HepG2 (cell line): ENCODE results near the gene SLC29A1. TPM values are rescaled to one million over a fixed set of nuclear protein-coding genes. Genes with fewer than 3 reads are reported as not detected.

Experiments
- ATAC-seq: fragments of 200-7000 bp; cut with Tn5 transposase; 3 replicates; pipeline ENCODE4 v1.9.1; 2020; ENCODE audit warnings: mild to moderate bottlenecking, moderate library complexity
- BruUV-seq: library from RNA; stranded (reverse); fragments of 400-500 nt; replicated peaks from 2 replicates; lab custom pipeline; 2021; lab: Mats Ljungman, UMichigan
- CTCF ChIA-PET: fragments of 300-600 bp; formaldehyde crosslinking; extraction: SDS; loops from one replicate; lab custom pipeline; 2021; ENCODE audit warnings: low total read pairs, inconsistent platforms, low intra/inter-chr PET ratio; lab: Yijun Ruan, JAX
- POLR2A ChIA-PET: fragments of 350-600 bp; sonication (Branson Sonifier 250); formaldehyde crosslinking; loops from one replicate; lab custom pipeline; 2020; ENCODE audit warnings: antibody characterized with exemption, inconsistent platforms; lab: Yijun Ruan, JAX
- DNase-seq: peaks from one replicate; pipeline ENCODE4 v3.0.0-alpha.2; 2015; ENCODE audit warnings: low spot score
- FAIRE-seq: peaks from 3 replicates; lab custom pipeline; 2011; peaks lifted over from hg19 to GRCh38; lab: Jason Lieb, UNC
- H2AFZ ChIP-seq: one replicate; pipeline ENCODE4 v1.6.1; 2011; ENCODE audit warnings: low read length, inconsistent platforms
- H3K27ac ChIP-seq: fragments of 300-600 bp; 3 replicates; pipeline ENCODE4 v1.8.0; 2011; ENCODE audit warnings: mixed run types, mild to moderate bottlenecking, mixed read lengths, low read length, inconsistent platforms; ENCODE audit not compliant: insufficient read depth; ENCODE audit errors: extremely low read length
- H3K27me3 ChIP-seq, 2 experiments: fragments of 200-600 bp in 1 of 2; 2 replicates in 1 of 2; 3 replicates in 1 of 2; pipeline versions ENCODE4 v1.6.0 to v1.8.0; 2011; ENCODE audit warnings: low read length in 2 of 2, mild to moderate bottlenecking in 2 of 2, moderate library complexity in 2 of 2, inconsistent platforms in 1 of 2; ENCODE audit not compliant: insufficient read depth in 2 of 2, control insufficient read depth in 1 of 2
- H3K36me3 ChIP-seq, 2 experiments: fragments of 200-600 bp in 1 of 2; replicated peaks in 1 of 2; 2 replicates in 1 of 2; 3 replicates in 1 of 2; pipeline versions ENCODE4 v1.5.1 to v1.8.0; 2011; ENCODE audit warnings: low read length in 2 of 2, inconsistent platforms in 1 of 2; ENCODE audit not compliant: insufficient read depth in 2 of 2, control insufficient read depth in 1 of 2
- H3K4me1 ChIP-seq: 2 replicates; pipeline ENCODE4 v1.5.1; 2012; ENCODE audit warnings: low read length, inconsistent platforms; ENCODE audit not compliant: insufficient read depth
- H3K4me2 ChIP-seq: 2 replicates; pipeline ENCODE4 v1.6.0; 2011; ENCODE audit warnings: low read depth, low read length, inconsistent platforms
- H3K4me3 ChIP-seq, 3 experiments: fragments of 200-600 bp in 1 of 3; sonication (generic), shearing (Covaris generic) in 1 of 3; replicated peaks in 1 of 3; 2 replicates each; pipeline ENCODE4 v1.5.1; 2011 to 2016; ENCODE audit warnings: low read length in 3 of 3, inconsistent platforms in 2 of 3, low read depth in 2 of 3, mild to moderate bottlenecking in 2 of 3, control low read depth in 1 of 3, mixed read lengths in 1 of 3; ENCODE audit not compliant: insufficient read depth in 1 of 3
- H3K79me2 ChIP-seq: one replicate; pipeline ENCODE4 v1.6.1; 2011; ENCODE audit warnings: low read length, inconsistent platforms; ENCODE audit not compliant: insufficient read depth
- H3K9ac ChIP-seq: 2 replicates; pipeline ENCODE4 v1.6.0; 2011; ENCODE audit warnings: mild to moderate bottlenecking, low read depth, low read length, inconsistent platforms; ENCODE audit not compliant: insufficient read depth
- H3K9me3 ChIP-seq: 2 replicates; pipeline ENCODE4 v1.5.1; 2012; ENCODE audit warnings: mild to moderate bottlenecking, low read length
- H4K20me1 ChIP-seq: 2 replicates; pipeline ENCODE4 v1.6.0; 2011; ENCODE audit warnings: inconsistent platforms, mild to moderate bottlenecking, low read length, moderate library complexity; ENCODE audit not compliant: insufficient read depth
- CCDC6 ChIP-seq: sonication (generic); formaldehyde crosslinking; IDR thresholded peaks from 2 replicates; pipeline ENCODE4 v1.8.1; 2022; ENCODE audit warnings: mild to moderate bottlenecking, missing genetic modification reagents, moderate library complexity
- FOSL2 ChIP-seq: sonication (generic); formaldehyde crosslinking; IDR thresholded peaks from 2 replicates; pipeline ENCODE4 v1.4.0; 2020; ENCODE audit warnings: missing genetic modification reagents
- KLF16 ChIP-seq, 2 experiments: sonication (generic) in 1 of 2; formaldehyde crosslinking in 1 of 2; IDR thresholded peaks; 2 replicates each; pipeline versions ENCODE4 v1.6.1 to v1.8.0; 2016 to 2023; ENCODE audit warnings: missing genetic modification reagents in 2 of 2, missing compliant biosample characterization in 1 of 2
- MEIS1 ChIP-seq: sonication (generic); formaldehyde crosslinking; IDR thresholded peaks from 2 replicates; pipeline ENCODE4 v1.9.0; 2021; ENCODE audit warnings: mild to moderate bottlenecking, missing genetic modification reagents, moderate library complexity, borderline replicate concordance
- XBP1 ChIP-seq: sonication (generic); formaldehyde crosslinking; IDR thresholded peaks from 2 replicates; pipeline ENCODE4 v1.5.0; 2020; ENCODE audit warnings: missing genetic modification reagents
- ZMYM3 ChIP-seq: sonication (generic); formaldehyde crosslinking; IDR thresholded peaks from 2 replicates; pipeline ENCODE4 v1.5.1; 2020; ENCODE audit warnings: mild to moderate bottlenecking, missing genetic modification reagents
- ZNF121 ChIP-seq: sonication (generic); formaldehyde crosslinking; IDR thresholded peaks from 2 replicates; pipeline ENCODE4 v1.5.0; 2020; ENCODE audit warnings: mild to moderate bottlenecking, missing genetic modification reagents
- ZNF24 ChIP-seq: fragments of 450-650 bp; IDR thresholded peaks from 2 replicates; pipeline ENCODE4 v1.6.1; 2017; ENCODE audit warnings: antibody characterized with exemption, mild to moderate bottlenecking
- ZNF564 ChIP-seq: sonication (generic); formaldehyde crosslinking; IDR thresholded peaks from 2 replicates; pipeline ENCODE4 v1.8.1; 2023; ENCODE audit warnings: mild to moderate bottlenecking, missing genetic modification reagents
- ZNF747 ChIP-seq: sonication (generic); formaldehyde crosslinking; IDR thresholded peaks from 2 replicates; pipeline ENCODE4 v1.8.1; 2023; ENCODE audit warnings: missing genetic modification reagents, mild to moderate bottlenecking, borderline replicate concordance
- ZNF850 ChIP-seq: sonication (generic); formaldehyde crosslinking; conservative IDR thresholded peaks from 2 replicates; pipeline ENCODE4 v1.9.0; 2021; ENCODE audit warnings: mild to moderate bottlenecking, missing genetic modification reagents
- WGBS: methylation state at CpG from one replicate; pipeline ENCODE4 v1.1.6; 2017; ENCODE audit warnings: low lambda C conversion rate; 5-methylcytosine and 5-hydroxymethylcytosine counted together
- in situ Hi-C: cut with HindIII; loops from 2 replicates; pipeline ENCODE4 v1.10.0; 2017; ENCODE audit warnings: low pct_unique_long_range_greater_than_20kb; ENCODE audit not compliant: extremely low pct_ligation_motif_present
- intact Hi-C: fragments of 100-400 bp; cut with micrococcal nuclease; formaldehyde crosslinking; loops from one replicate; pipeline ENCODE4 v1.10.0; 2022; ENCODE audit not compliant: unreplicated experiment
- polyA plus RNA-seq, 8 experiments: library from polyadenylated mRNA; depleted of rRNA in 3 of 8; stranded (reverse) in 7 of 8; unstranded in 1 of 8; fragments of >200 nt; fragmentation: Illumina TruSeq in 4 of 8; extraction: Trizol in 4 of 8; gene quantifications; 2 replicates each; pipeline versions ENCODE4 v1.2.1 to v1.2.3, GENCODE V29; 2011 to 2016; ENCODE audit warnings: low read depth in 4 of 8, missing spikeins in 1 of 8, mixed read lengths in 1 of 8; ENCODE audit not compliant: insufficient read depth in 1 of 8
- total RNA-seq, 5 experiments: library from RNA; depleted of rRNA; stranded (reverse); fragments of >200 nt; fragmentation: Illumina TruSeq; extraction: Trizol; gene quantifications; 2 replicates each; pipeline ENCODE4 v1.2.3, GENCODE V29; 2016; ENCODE audit warnings: low read depth in 1 of 5
- TF ChIP-seq, protein P1 (sequence below): sonication (generic); formaldehyde crosslinking; IDR thresholded peaks from 2 replicates; pipeline ENCODE4 v1.5.1; 2020; ENCODE audit warnings: missing genetic modification reagents, mild to moderate bottlenecking, borderline replicate concordance
- TF ChIP-seq, protein P2 (sequence below): sonication (generic); formaldehyde crosslinking; IDR thresholded peaks from 2 replicates; pipeline ENCODE4 v1.4.0; 2020; ENCODE audit warnings: missing genetic modification reagents
- TF ChIP-seq, protein P3 (sequence below): sonication (generic); formaldehyde crosslinking; IDR thresholded peaks from 2 replicates; pipeline ENCODE4 v1.5.1; 2020; ENCODE audit warnings: mild to moderate bottlenecking, missing genetic modification reagents, borderline replicate concordance

The SLC29A1 gene
- total and polyA plus RNA-seq, 2 of the 13 experiments (the other 11 are each of a cell fraction or from before 2014, with no cell fraction given) = 43.2 to 106 TPM

DNA sequence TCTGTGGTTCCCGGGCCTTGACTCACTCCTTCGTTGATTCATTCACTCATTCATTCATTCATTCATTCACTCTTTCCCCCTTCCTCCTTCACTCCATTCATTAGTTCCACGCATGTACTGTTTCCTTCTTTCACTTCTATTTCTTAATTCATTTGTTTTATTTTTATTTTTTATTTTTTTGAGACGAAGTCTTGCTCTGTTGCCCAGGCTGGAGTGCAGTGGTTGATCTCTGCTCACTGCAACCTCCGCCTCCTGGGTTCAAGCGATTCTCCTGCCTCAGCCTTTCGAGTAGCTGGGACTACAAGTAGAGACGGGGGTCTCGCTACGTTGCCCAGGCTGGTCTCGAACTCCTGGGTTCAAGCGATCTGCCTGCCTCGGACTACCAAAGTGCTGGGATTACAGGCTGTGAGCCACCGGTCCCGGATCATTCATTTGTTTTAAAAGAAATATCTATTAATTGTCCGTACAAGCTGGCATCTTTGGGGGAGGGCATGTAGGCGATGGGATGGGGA, 42.4 kb downstream of the SLC29A1 start:
- H3K36me3 ChIP-seq = peaks cover 0 to 13% of the 10 kb centered on the region in 2 experiments; a peak in 3 of 5 replicates
- intact Hi-C loops = no loop called here
- no peak overlapping the region for H3K27ac ChIP-seq
- H3K4me3 ChIP-seq = peak overlapping the region in 1 of 3 experiments; percentile 95; a peak in 1 of 6 replicates
- no TSS peak for BruUV-seq
- ATAC-seq (no peak), DNase-seq (no peak), FAIRE-seq (no peak)
- H3K4me2 ChIP-seq = peak overlapping the region; percentile 56
- H3K4me1 ChIP-seq = peaks cover 41% of the 10 kb centered on the region
- H3K9ac ChIP-seq = no peak overlapping the region
- no peaks in the 10 kb centered on the region for H3K9me3 ChIP-seq
- H3K79me2 ChIP-seq = peaks cover 18% of the 10 kb centered on the region
- ChIA-PET CTCF (interaction anchor here (1.4 kb wide), 1 partner anchor 71 kb away, joined by 3 read pairs; no protein-coding TSS in a partner anchor), POLR2A (no interaction called here)
- no peak overlapping the region for H2AFZ ChIP-seq
- peak; percentile 2; the same call in 1 of the 2 replicates for TF ChIP-seq ZNF564
- TF ChIP-seq ZMYM3 (CRISPR knock-in tag) = no peak; the same call in 1 of the 2 replicates
- 0 out of 2 replicates have a peak, but pooled peaks have one; percentile 34 for TF ChIP-seq CCDC6 (CRISPR knock-in tag)
- peak; percentile 97 for TF ChIP-seq ZNF24
- no peak for TF ChIP-seq ZNF747 (CRISPR knock-in tag)
- TF ChIP-seq MEIS1 (CRISPR knock-in tag) = no peak
- TF ChIP-seq, protein P1, sequence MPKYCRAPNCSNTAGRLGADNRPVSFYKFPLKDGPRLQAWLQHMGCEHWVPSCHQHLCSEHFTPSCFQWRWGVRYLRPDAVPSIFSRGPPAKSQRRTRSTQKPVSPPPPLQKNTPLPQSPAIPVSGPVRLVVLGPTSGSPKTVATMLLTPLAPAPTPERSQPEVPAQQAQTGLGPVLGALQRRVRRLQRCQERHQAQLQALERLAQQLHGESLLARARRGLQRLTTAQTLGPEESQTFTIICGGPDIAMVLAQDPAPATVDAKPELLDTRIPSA (CRISPR knock-in tag) = no peak
- 0 out of 2 replicates have a peak, but pooled peaks have one; percentile 9 for TF ChIP-seq ZNF850 (CRISPR knock-in tag)
- TF ChIP-seq, protein P2, sequence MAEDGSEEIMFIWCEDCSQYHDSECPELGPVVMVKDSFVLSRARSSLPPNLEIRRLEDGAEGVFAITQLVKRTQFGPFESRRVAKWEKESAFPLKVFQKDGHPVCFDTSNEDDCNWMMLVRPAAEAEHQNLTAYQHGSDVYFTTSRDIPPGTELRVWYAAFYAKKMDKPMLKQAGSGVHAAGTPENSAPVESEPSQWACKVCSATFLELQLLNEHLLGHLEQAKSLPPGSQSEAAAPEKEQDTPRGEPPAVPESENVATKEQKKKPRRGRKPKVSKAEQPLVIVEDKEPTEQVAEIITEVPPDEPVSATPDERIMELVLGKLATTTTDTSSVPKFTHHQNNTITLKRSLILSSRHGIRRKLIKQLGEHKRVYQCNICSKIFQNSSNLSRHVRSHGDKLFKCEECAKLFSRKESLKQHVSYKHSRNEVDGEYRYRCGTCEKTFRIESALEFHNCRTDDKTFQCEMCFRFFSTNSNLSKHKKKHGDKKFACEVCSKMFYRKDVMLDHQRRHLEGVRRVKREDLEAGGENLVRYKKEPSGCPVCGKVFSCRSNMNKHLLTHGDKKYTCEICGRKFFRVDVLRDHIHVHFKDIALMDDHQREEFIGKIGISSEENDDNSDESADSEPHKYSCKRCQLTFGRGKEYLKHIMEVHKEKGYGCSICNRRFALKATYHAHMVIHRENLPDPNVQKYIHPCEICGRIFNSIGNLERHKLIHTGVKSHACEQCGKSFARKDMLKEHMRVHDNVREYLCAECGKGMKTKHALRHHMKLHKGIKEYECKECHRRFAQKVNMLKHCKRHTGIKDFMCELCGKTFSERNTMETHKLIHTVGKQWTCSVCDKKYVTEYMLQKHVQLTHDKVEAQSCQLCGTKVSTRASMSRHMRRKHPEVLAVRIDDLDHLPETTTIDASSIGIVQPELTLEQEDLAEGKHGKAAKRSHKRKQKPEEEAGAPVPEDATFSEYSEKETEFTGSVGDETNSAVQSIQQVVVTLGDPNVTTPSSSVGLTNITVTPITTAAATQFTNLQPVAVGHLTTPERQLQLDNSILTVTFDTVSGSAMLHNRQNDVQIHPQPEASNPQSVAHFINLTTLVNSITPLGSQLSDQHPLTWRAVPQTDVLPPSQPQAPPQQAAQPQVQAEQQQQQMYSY = no peak
- 0 out of 2 replicates have a peak, but pooled peaks have one; percentile 20 for TF ChIP-seq FOSL2
- TF ChIP-seq, protein P3, sequence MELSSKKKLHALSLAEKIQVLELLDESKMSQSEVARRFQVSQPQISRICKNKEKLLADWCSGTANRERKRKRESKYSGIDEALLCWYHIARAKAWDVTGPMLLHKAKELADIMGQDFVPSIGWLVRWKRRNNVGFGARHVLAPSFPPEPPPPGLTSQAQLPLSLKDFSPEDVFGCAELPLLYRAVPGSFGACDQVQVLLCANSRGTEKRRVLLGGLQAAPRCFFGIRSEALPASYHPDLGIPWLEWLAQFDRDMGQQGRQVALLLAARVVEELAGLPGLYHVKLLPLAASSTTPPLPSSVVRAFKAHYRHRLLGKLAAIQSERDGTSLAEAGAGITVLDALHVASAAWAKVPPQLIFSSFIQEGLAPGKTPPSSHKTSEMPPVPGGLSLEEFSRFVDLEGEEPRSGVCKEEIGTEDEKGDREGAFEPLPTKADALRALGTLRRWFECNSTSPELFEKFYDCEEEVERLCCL = peak; percentile 68; the same call in 1 of the 2 replicates
- 0 out of 2 replicates have a peak, but pooled peaks have one; percentile 23 for TF ChIP-seq ZNF121 (CRISPR knock-in tag)
- TF ChIP-seq KLF16 (CRISPR knock-in tag; IDR thresholded peaks at IDR 0.05) = no peak
- no peak for TF ChIP-seq XBP1
- TF ChIP-seq, all 625 proteins: peak for 7
- Histone ChIP-seq H3K27me3 (peaks cover 5 to 21% of the 10 kb centered on the region in 2 experiments; a peak in 4 of 5 replicates), H4K20me1 (no peaks in the 10 kb centered on the region)
- WGBS = 69% methylated on average over 17 of the region's 17 CpGs
- in situ Hi-C loops = loop anchor here (5.0 kb wide), 1 partner anchor 47 kb away; the partner anchor contains the start of gene AARS2
